NCI-H146 treated with DMSO at 0.1 percent for 48 hours (cell line): ENCODE data around the gene H1-8.
"Not testable (repeated sequence)": the region's sequence is repeated elsewhere in the genome, so short reads cannot be mapped to it uniquely, and the experiment has no call there.

Experiments
- DNase-seq: peaks from one replicate; lab custom pipeline; 2025; ENCODE audit not compliant: unreplicated experiment; lab: John Stamatoyannopoulos, UW

H1-8 gene

GRCh38 chr3:129514563-129514962 lies 28.4 kb upstream of the H1-8 start:
- DNase-seq = no peak

- DNase-seq = not testable (repeated sequence)
These were observed 27.7 kb upstream of the H1-8 start for GRCh38 chr3:129515108-129515820.

GRCh38 chr3:129515821-129516432 lies 27.0 kb upstream of the H1-8 start:
- DNase-seq = not testable (repeated sequence)

- DNase-seq = no peak
These were observed 25.5 kb upstream of the H1-8 start for GRCh38 chr3:129517516-129517915.

- no peak for DNase-seq
These were observed 24.9 kb upstream of the H1-8 start for GRCh38 chr3:129518038-129518561.

- DNase-seq = no peak
These were observed 24.4 kb upstream of the H1-8 start for GRCh38 chr3:129518581-129518980.

- DNase-seq = no peak
These were observed 23.5 kb upstream of the H1-8 start for GRCh38 chr3:129519449-129519848.

- DNase-seq = no peak
These were observed 22.9 kb upstream of the H1-8 start for GRCh38 chr3:129519896-129520715.

- no peak for DNase-seq
These were observed 22.0 kb upstream of the H1-8 start for GRCh38 chr3:129520960-129521359.

- no peak for DNase-seq
These were observed 21.4 kb upstream of the H1-8 start for GRCh38 chr3:129521611-129522010.

- DNase-seq = no peak
These were observed 20.0 kb upstream of the H1-8 start for GRCh38 chr3:129522953-129523352.

GRCh38 chr3:129524081-129524480 lies 18.9 kb upstream of the H1-8 start:
- DNase-seq = no peak

- DNase-seq = no peak
These were observed 17.5 kb upstream of the H1-8 start for GRCh38 chr3:129525341-129525968.

- DNase-seq = no peak
These were observed 16.7 kb upstream of the H1-8 start for GRCh38 chr3:129526121-129526900.

GRCh38 chr3:129527262-129527661 lies 15.7 kb upstream of the H1-8 start:
- no peak for DNase-seq

- DNase-seq = no peak
These were observed 14.3 kb upstream of the H1-8 start, which contains the start of gene RHO for GRCh38 chr3:129528589-129529100. RHO (plus strand) TSS chr3:129528639; CDS start chr3:129528734, 95 bp downstream.

GRCh38 chr3:129529436-129530210 lies 13.4 kb upstream of the H1-8 start:
- DNase-seq = no peak

GRCh38 chr3:129530251-129530791 lies 12.7 kb upstream of the H1-8 start:
- DNase-seq = no peak

- DNase-seq = no peak
These were observed 12.2 kb upstream of the H1-8 start for GRCh38 chr3:129530821-129531220.
